Left ventricle myocardium inferior (tissue), 1 donor: ENCODE data around the gene GSTA3. TPM values are rescaled to one million over a fixed set of nuclear protein-coding genes. Genes with fewer than 3 reads are reported as not detected.
"Not testable (repeated sequence)": the region's sequence is repeated elsewhere in the genome, so short reads cannot be mapped to it uniquely, and the experiment has no call there.

Experiments used
- DNase-seq: peaks from one replicate; pipeline ENCODE4 v3.0.0-alpha.2; 2020
- H3K27ac ChIP-seq: fragments of 200-600 bp; replicated peaks from 2 replicates; pipeline ENCODE4 v1.8.0; 2021
- H3K27me3 ChIP-seq: fragments of 200-600 bp; 2 replicates; pipeline ENCODE4 v1.8.0; 2021; ENCODE audit warnings: low read depth
- H3K36me3 ChIP-seq: fragments of 200-600 bp; 2 replicates; pipeline ENCODE4 v1.8.0; 2021
- H3K4me1 ChIP-seq: fragments of 200-600 bp; 2 replicates; pipeline ENCODE4 v1.8.0; 2021
- H3K4me3 ChIP-seq: fragments of 200-600 bp; 2 replicates; pipeline ENCODE4 v1.8.0; 2021; ENCODE audit warnings: mild to moderate bottlenecking, moderate library complexity
- H3K9me3 ChIP-seq: fragments of 200-600 bp; replicated peaks from 2 replicates; pipeline ENCODE4 v1.8.0; 2021
- CTCF ChIP-seq: fragments of 200-600 bp; IDR thresholded peaks from 2 replicates; pipeline ENCODE4 v1.8.0; 2021; ENCODE audit warnings: antibody characterized with exemption, mild to moderate bottlenecking, borderline replicate concordance
- intact Hi-C: fragments of 100-400 bp; cut with micrococcal nuclease; formaldehyde crosslinking; loops from one replicate; pipeline ENCODE4 v1.11.0; 2022
- total RNA-seq: library from RNA; stranded (reverse); fragmentation: NEBNext Ultra II Directional; extraction: Animal tissue kit (Norgen Biotek cat#: 25700); gene quantifications from one replicate; pipeline ENCODE4 v1.2.1, GENCODE V29; 2021
- donor health status: DM: no; HTN: yes; CAD: no; lungs with severe emphysema.

The GSTA3 gene
- total RNA-seq, 1 donor from 2014 or later, result not detected

GRCh38 chr6:52914516-52914915, 5.0 kb upstream of the GSTA3 start:
- H3K4me3 ChIP-seq, result no peak overlapping the region
- intact Hi-C loops, result no loop called here
- no peak for DNase-seq
- no peaks in the 10 kb centered on the region for H3K36me3 ChIP-seq
- no peaks in the 10 kb centered on the region for H3K9me3 ChIP-seq
- no peak overlapping the region for H3K27ac ChIP-seq
- no peaks in the 10 kb centered on the region for H3K27me3 ChIP-seq
- peaks cover 6% of the 10 kb centered on the region for H3K4me1 ChIP-seq
- TF ChIP-seq CTCF, result no peak

GRCh38 chr6:52910091-52910490, 593 bp upstream of the GSTA3 start:
- H3K4me3 ChIP-seq, result no peak overlapping the region
- H3K36me3 ChIP-seq, result no peaks in the 10 kb centered on the region
- intact Hi-C loops, result no loop called here
- H3K9me3 ChIP-seq, result peaks cover 3% of the 10 kb centered on the region
- DNase-seq, result no peak
- TF ChIP-seq CTCF, result no peak
- no peaks in the 10 kb centered on the region for H3K27me3 ChIP-seq
- H3K4me1 ChIP-seq, result no peaks in the 10 kb centered on the region
- no peak overlapping the region for H3K27ac ChIP-seq

- intact Hi-C loops, result no loop called here
- H3K9me3 ChIP-seq, result peaks cover 3% of the 10 kb centered on the region
- TF ChIP-seq CTCF, result no peak
- no peaks in the 10 kb centered on the region for H3K4me1 ChIP-seq
- no peak overlapping the region for H3K4me3 ChIP-seq
- H3K27ac ChIP-seq, result no peak overlapping the region
- H3K27me3 ChIP-seq, result no peaks in the 10 kb centered on the region
- no peak for DNase-seq
- no peaks in the 10 kb centered on the region for H3K36me3 ChIP-seq
These were observed 367 bp downstream of the GSTA3 start for GRCh38 chr6:52909131-52909530.

GRCh38 chr6:52908526-52908925, 972 bp downstream of the GSTA3 start:
- TF ChIP-seq CTCF, result no peak
- Histone ChIP-seq H3K27me3 (no peaks in the 10 kb centered on the region), H3K9me3 (peaks cover 3% of the 10 kb centered on the region), H3K4me1 (no peaks in the 10 kb centered on the region), H3K4me3 (no peak overlapping the region), H3K27ac (no peak overlapping the region), H3K36me3 (no peaks in the 10 kb centered on the region)
- DNase-seq, result no peak
- intact Hi-C loops, result no loop called here

- intact Hi-C loops, result no loop called here
- no peak for DNase-seq
- Histone ChIP-seq H3K27ac (no peak overlapping the region), H3K4me3 (no peak overlapping the region), H3K36me3 (no peaks in the 10 kb centered on the region), H3K27me3 (peaks cover 3% of the 10 kb centered on the region), H3K4me1 (no peaks in the 10 kb centered on the region), H3K9me3 (peaks cover 3% of the 10 kb centered on the region)
- no peak for TF ChIP-seq CTCF
These were observed 4.8 kb downstream of the GSTA3 start for GRCh38 chr6:52904562-52905279.

- Histone ChIP-seq H3K4me1 (no peaks in the 10 kb centered on the region), H3K27ac (no peak overlapping the region), H3K4me3 (no peak overlapping the region), H3K27me3 (peaks cover 3% of the 10 kb centered on the region), H3K9me3 (no peaks in the 10 kb centered on the region), H3K36me3 (no peaks in the 10 kb centered on the region)
- DNase-seq, result no peak
- intact Hi-C loops, result no loop called here
- no peak for TF ChIP-seq CTCF
These were observed 9.0 kb downstream of the GSTA3 start for GRCh38 chr6:52900536-52900935.

- DNase-seq, H3K27ac ChIP-seq, H3K36me3 ChIP-seq, H3K4me3 ChIP-seq, H3K27me3 ChIP-seq, intact Hi-C loops, H3K4me1 ChIP-seq, H3K9me3 ChIP-seq: not testable (repeated sequence)
These were observed 13.7 kb downstream of the GSTA3 start for GRCh38 chr6:52895790-52896189.
